ENCODE data around the gene PIN4.

Gene PIN4

DNA sequence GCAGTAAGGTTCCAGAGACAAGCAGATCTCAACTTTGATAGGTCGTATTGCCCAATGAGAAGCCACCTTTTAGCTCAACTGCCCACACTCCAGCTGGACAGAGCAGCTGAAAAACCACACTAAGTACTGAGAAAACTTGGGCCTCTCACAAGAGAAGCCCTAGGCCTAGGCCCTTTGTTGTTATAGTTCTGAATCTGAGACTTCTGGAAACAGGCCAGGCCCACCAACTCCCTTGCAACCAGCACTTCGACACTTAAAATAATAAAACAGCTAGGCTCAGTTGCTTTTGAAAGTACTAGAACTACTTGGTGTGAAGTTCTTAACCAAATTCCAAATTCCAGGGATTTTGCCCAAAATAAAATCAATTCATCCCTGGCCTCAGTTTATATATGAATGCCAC, 36.4 kb upstream of the PIN4 start:
- peaks cover 45% of the 10 kb centered on the region for H3K27me3 ChIP-seq (ENCODE audit: insufficient read depth, low read length, poor library complexity, severe bottlenecking)
- TF ChIP-seq, protein P1, sequence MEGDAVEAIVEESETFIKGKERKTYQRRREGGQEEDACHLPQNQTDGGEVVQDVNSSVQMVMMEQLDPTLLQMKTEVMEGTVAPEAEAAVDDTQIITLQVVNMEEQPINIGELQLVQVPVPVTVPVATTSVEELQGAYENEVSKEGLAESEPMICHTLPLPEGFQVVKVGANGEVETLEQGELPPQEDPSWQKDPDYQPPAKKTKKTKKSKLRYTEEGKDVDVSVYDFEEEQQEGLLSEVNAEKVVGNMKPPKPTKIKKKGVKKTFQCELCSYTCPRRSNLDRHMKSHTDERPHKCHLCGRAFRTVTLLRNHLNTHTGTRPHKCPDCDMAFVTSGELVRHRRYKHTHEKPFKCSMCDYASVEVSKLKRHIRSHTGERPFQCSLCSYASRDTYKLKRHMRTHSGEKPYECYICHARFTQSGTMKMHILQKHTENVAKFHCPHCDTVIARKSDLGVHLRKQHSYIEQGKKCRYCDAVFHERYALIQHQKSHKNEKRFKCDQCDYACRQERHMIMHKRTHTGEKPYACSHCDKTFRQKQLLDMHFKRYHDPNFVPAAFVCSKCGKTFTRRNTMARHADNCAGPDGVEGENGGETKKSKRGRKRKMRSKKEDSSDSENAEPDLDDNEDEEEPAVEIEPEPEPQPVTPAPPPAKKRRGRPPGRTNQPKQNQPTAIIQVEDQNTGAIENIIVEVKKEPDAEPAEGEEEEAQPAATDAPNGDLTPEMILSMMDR (conservative IDR thresholded peaks at IDR 0.05; ENCODE audit: low read length), result no peak
- no peak for TF ChIP-seq EZH2phosphoT487 (IDR thresholded peaks at IDR 0.05; ENCODE audit: borderline replicate concordance)
- H3K4me3 ChIP-seq (ENCODE audit: low read length, poor library complexity, severe bottlenecking), result no peak overlapping the region
- no peaks in the 10 kb centered on the region for H3K79me2 ChIP-seq (ENCODE audit: insufficient read depth, low read length)
- H3K4me2 ChIP-seq (ENCODE audit: low read depth, low read length, poor library complexity, severe bottlenecking), result no peak overlapping the region
- H3F3A ChIP-seq (ENCODE audit: low read depth), result no peaks in the 10 kb centered on the region
- no peaks in the 10 kb centered on the region for H3K36me3 ChIP-seq (ENCODE audit: insufficient read depth, low read length)
- no peaks in the 10 kb centered on the region for H3K9me2 ChIP-seq (replicated peaks; ENCODE audit: low read depth, low read length)
- H3K9ac ChIP-seq (ENCODE audit: low read depth, low read length, poor library complexity, severe bottlenecking), result no peak overlapping the region
- no peak overlapping the region for H2AFZ ChIP-seq (ENCODE audit: low read length)
- no peaks in the 10 kb centered on the region for H3K9me3 ChIP-seq (ENCODE audit: insufficient read depth, low read depth, low read length)
- H3K4me1 ChIP-seq (ENCODE audit: insufficient read depth, low read length, poor library complexity, severe bottlenecking), result peaks cover 4% of the 10 kb centered on the region
- no peaks in the 10 kb centered on the region for H4K20me1 ChIP-seq (ENCODE audit: insufficient read depth, low read length, poor library complexity, severe bottlenecking)

DNA sequence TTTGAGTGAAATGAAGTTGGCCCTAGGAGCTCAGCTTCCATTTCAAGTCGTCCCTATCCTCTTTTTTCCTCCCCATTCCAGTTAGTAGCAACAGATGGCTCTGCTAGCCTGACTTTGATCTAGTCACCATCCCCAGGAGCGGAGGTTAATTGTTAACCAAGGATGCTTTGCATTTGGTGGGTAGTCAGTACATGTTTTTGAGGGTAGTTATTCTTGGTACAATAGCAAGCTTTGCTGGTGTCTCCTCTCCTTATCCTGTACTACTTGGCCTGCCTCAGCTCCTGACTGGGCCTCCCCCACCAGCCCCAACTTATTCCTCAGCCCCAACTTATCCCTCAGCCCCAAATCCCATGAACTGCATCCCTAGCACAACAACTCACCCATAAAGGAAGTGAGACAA, 35.0 kb upstream of the PIN4 start:
- no peak for TF ChIP-seq EZH2phosphoT487 (IDR thresholded peaks at IDR 0.05; ENCODE audit: borderline replicate concordance)
- TF ChIP-seq, protein P1 (conservative IDR thresholded peaks at IDR 0.05; ENCODE audit: low read length), result no peak
- no peak overlapping the region for H2AFZ ChIP-seq (ENCODE audit: low read length)
- H3K4me3 ChIP-seq (ENCODE audit: low read length, poor library complexity, severe bottlenecking), result no peak overlapping the region
- no peaks in the 10 kb centered on the region for H3K36me3 ChIP-seq (ENCODE audit: insufficient read depth, low read length)
- H3K9ac ChIP-seq (ENCODE audit: low read depth, low read length, poor library complexity, severe bottlenecking), result no peak overlapping the region
- no peaks in the 10 kb centered on the region for H3K79me2 ChIP-seq (ENCODE audit: insufficient read depth, low read length)
- no peaks in the 10 kb centered on the region for H4K20me1 ChIP-seq (ENCODE audit: insufficient read depth, low read length, poor library complexity, severe bottlenecking)
- H3K27me3 ChIP-seq (ENCODE audit: insufficient read depth, low read length, poor library complexity, severe bottlenecking), result peaks cover 52% of the 10 kb centered on the region
- no peaks in the 10 kb centered on the region for H3K9me3 ChIP-seq (ENCODE audit: insufficient read depth, low read depth, low read length)
- no peaks in the 10 kb centered on the region for H3F3A ChIP-seq (ENCODE audit: low read depth)
- peaks cover 4% of the 10 kb centered on the region for H3K4me1 ChIP-seq (ENCODE audit: insufficient read depth, low read length, poor library complexity, severe bottlenecking)
- H3K4me2 ChIP-seq (ENCODE audit: low read depth, low read length, poor library complexity, severe bottlenecking), result no peak overlapping the region
- H3K9me2 ChIP-seq (replicated peaks; ENCODE audit: low read depth, low read length), result no peaks in the 10 kb centered on the region

DNA sequence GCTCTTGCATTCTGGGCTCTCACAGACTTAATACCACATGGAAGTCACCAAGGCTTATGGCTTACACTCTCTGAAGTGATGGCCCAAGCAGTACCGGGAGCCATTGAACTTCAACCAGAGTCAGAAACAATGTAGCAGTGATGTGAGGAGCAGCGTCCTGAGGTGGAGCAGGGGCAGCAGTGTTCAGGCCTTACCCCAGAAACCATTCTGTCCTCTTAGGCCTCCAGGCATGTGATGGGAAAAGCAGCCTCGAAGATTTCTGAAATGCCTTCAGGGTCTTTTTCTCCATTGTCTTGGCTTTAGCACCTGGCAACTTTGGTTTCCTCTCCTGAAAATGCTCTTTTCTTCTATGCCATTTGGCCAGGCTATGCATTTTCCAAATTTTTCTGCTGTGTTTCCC, 22.8 kb upstream of the PIN4 start:
- Histone ChIP-seq H3F3A (ENCODE audit: low read depth) (no peaks in the 10 kb centered on the region), H2AFZ (ENCODE audit: low read length) (no peak overlapping the region), H4K20me1 (ENCODE audit: insufficient read depth, low read length, poor library complexity, severe bottlenecking) (no peaks in the 10 kb centered on the region), H3K9me2 (replicated peaks; ENCODE audit: low read depth, low read length) (no peaks in the 10 kb centered on the region), H3K79me2 (ENCODE audit: insufficient read depth, low read length) (no peaks in the 10 kb centered on the region), H3K4me3 (ENCODE audit: low read length, poor library complexity, severe bottlenecking) (no peak overlapping the region), H3K27me3 (ENCODE audit: insufficient read depth, low read length, poor library complexity, severe bottlenecking) (no peaks in the 10 kb centered on the region), H3K36me3 (ENCODE audit: insufficient read depth, low read length) (no peaks in the 10 kb centered on the region), H3K9me3 (ENCODE audit: insufficient read depth, low read depth, low read length) (no peaks in the 10 kb centered on the region), H3K4me2 (ENCODE audit: low read depth, low read length, poor library complexity, severe bottlenecking) (no peak overlapping the region), H3K9ac (ENCODE audit: low read depth, low read length, poor library complexity, severe bottlenecking) (no peak overlapping the region), H3K4me1 (ENCODE audit: insufficient read depth, low read length, poor library complexity, severe bottlenecking) (no peaks in the 10 kb centered on the region)
- TF ChIP-seq, protein P1 (conservative IDR thresholded peaks at IDR 0.05; ENCODE audit: low read length), result no peak
- no peak for TF ChIP-seq EZH2phosphoT487 (IDR thresholded peaks at IDR 0.05; ENCODE audit: borderline replicate concordance)
